Neural progenitor cell (in vitro differentiated cells): Measurements from ENCODE around the gene IQSEC1. TPM values are rescaled to one million over a fixed set of nuclear protein-coding genes. Genes with fewer than 3 reads are reported as not detected.

Experiments
- DNase-seq: peaks from one replicate; pipeline ENCODE4 v3.0.0-alpha.2; 2016; ENCODE audit warnings: low spot score
- H2AFZ ChIP-seq: fragments of 200-600 bp; sonication (generic); replicated peaks from 2 replicates; pipeline ENCODE4 v1.6.1; 2016; ENCODE audit warnings: antibody characterized with exemption
- H3F3A ChIP-seq: fragments of 200-600 bp; sonication (generic); 2 replicates; pipeline ENCODE4 v1.6.1; 2016; ENCODE audit warnings: antibody characterized with exemption, low read depth
- H3K27ac ChIP-seq: fragments of 200-600 bp; sonication (generic); 2 replicates; pipeline ENCODE4 v1.5.1; 2016; ENCODE audit warnings: mild to moderate bottlenecking
- H3K27me3 ChIP-seq: fragments of 200-600 bp; sonication (generic); 2 replicates; pipeline ENCODE4 v1.6.1; 2016; ENCODE audit warnings: mild to moderate bottlenecking, moderate library complexity
- H3K36me3 ChIP-seq: fragments of 200-600 bp; sonication (generic); 2 replicates; pipeline ENCODE4 v1.5.1; 2016
- H3K4me1 ChIP-seq: fragments of 200-600 bp; sonication (generic); 2 replicates; pipeline ENCODE4 v1.6.1; 2016; ENCODE audit warnings: mixed run types
- H3K4me2 ChIP-seq: fragments of 200-600 bp; sonication (generic); 2 replicates; pipeline ENCODE4 v1.6.1; 2016
- H3K4me3 ChIP-seq: fragments of 200-600 bp; sonication (generic); 2 replicates; pipeline ENCODE4 v1.5.1; 2016
- H3K79me2 ChIP-seq: fragments of 200-600 bp; sonication (generic); 2 replicates; pipeline ENCODE4 v1.6.1; 2016; ENCODE audit warnings: low read depth
- H3K9ac ChIP-seq: fragments of 200-600 bp; sonication (generic); 2 replicates; pipeline ENCODE4 v1.6.1; 2016
- H3K9me3 ChIP-seq: fragments of 200-600 bp; sonication (generic); 2 replicates; pipeline ENCODE4 v1.5.1; 2016; ENCODE audit warnings: low read depth
- H4K20me1 ChIP-seq: fragments of 200-600 bp; sonication (generic); 2 replicates; pipeline ENCODE4 v1.6.1; 2016; ENCODE audit warnings: low read depth
- H3K27ac Mint-ChIP-seq: 3 replicates; pipeline ENCODE4 v1.8.0; 2021; ENCODE audit warnings: mixed read lengths
- H3K27me3 Mint-ChIP-seq: 2 replicates; pipeline ENCODE4 v1.8.0; 2022; ENCODE audit warnings: low read depth, mild to moderate bottlenecking, inconsistent platforms, moderate library complexity, mixed read lengths; ENCODE audit not compliant: insufficient read depth
- H3K36me3 Mint-ChIP-seq: 3 replicates; pipeline ENCODE4 v1.8.0; 2021; ENCODE audit warnings: mixed read lengths
- H3K4me1 Mint-ChIP-seq: 3 replicates; pipeline ENCODE4 v1.8.0; 2021; ENCODE audit warnings: mixed read lengths
- H3K4me3 Mint-ChIP-seq: 3 replicates; pipeline ENCODE4 v1.8.0; 2021; ENCODE audit warnings: mild to moderate bottlenecking, moderate library complexity, mixed read lengths
- H3K9me3 Mint-ChIP-seq: 3 replicates; pipeline ENCODE4 v1.8.0; 2020; ENCODE audit warnings: mixed read lengths
- CTCF ChIP-seq: fragments of 200-600 bp; sonication (generic); IDR thresholded peaks from 2 replicates; pipeline ENCODE4 v1.5.1; 2017; ENCODE audit warnings: antibody characterized with exemption, mild to moderate bottlenecking
- EZH2 ChIP-seq: fragments of 200-600 bp; sonication (generic); IDR thresholded peaks from 2 replicates; pipeline ENCODE4 v1.6.1; 2017; ENCODE audit warnings: antibody characterized with exemption, mild to moderate bottlenecking, moderate library complexity
- EZH2phosphoT487 ChIP-seq: fragments of 200-600 bp; sonication (generic); IDR thresholded peaks from 2 replicates; pipeline ENCODE4 v1.6.1; 2017; ENCODE audit warnings: antibody characterized with exemption
- total RNA-seq: library from RNA; depleted of rRNA; stranded (reverse); fragments of >200 nt; gene quantifications from 2 replicates; pipeline ENCODE4 v1.2.3, GENCODE V29; 2015; ENCODE audit warnings: low replicate concordance

Gene IQSEC1
- total RNA-seq, 1 donor from 2014 or later: 8.9 TPM

- Mint-ChIP-seq H3K9me3 (no peaks in the 10 kb centered on the region), H3K4me3 (no peak overlapping the region), H3K36me3 (no peaks in the 10 kb centered on the region), H3K4me1 (peaks cover 35% of the 10 kb centered on the region), H3K27ac (no peak overlapping the region), H3K27me3 (peaks cover 19% of the 10 kb centered on the region)
- Histone ChIP-seq H3K9me3 (no peaks in the 10 kb centered on the region), H3K27ac (no peak overlapping the region), H3K36me3 (no peaks in the 10 kb centered on the region), H3K9ac (no peak overlapping the region), H3K79me2 (no peaks in the 10 kb centered on the region), H2AFZ (no peak overlapping the region), H3F3A (peaks cover 4% of the 10 kb centered on the region), H3K27me3 (peaks cover 3% of the 10 kb centered on the region), H4K20me1 (no peaks in the 10 kb centered on the region), H3K4me2 (no peak overlapping the region), H3K4me3 (no peak overlapping the region), H3K4me1 (peaks cover 10% of the 10 kb centered on the region)
- TF ChIP-seq CTCF: no peak
- no peak for TF ChIP-seq EZH2phosphoT487
- no peak for TF ChIP-seq EZH2
- DNase-seq: no peak
Measured at GRCh38 chr3:13066834-13067233, 6.4 kb downstream of the IQSEC1 start.

GRCh38 chr3:13066236-13066635 is 7.0 kb downstream of the IQSEC1 start:
- H3K79me2 ChIP-seq: no peaks in the 10 kb centered on the region
- H3K27ac ChIP-seq: no peak overlapping the region
- no peaks in the 10 kb centered on the region for H3K36me3 ChIP-seq
- no peak for DNase-seq
- H3F3A ChIP-seq: peaks cover 4% of the 10 kb centered on the region
- no peak overlapping the region for H3K4me2 ChIP-seq
- no peak overlapping the region for H2AFZ ChIP-seq
- Mint-ChIP-seq H3K27me3 (peaks cover 17% of the 10 kb centered on the region), H3K4me1 (peaks cover 32% of the 10 kb centered on the region), H3K4me3 (no peak overlapping the region), H3K27ac (peak overlapping the region; percentile 50), H3K36me3 (no peaks in the 10 kb centered on the region), H3K9me3 (no peaks in the 10 kb centered on the region)
- H3K9me3 ChIP-seq: no peaks in the 10 kb centered on the region
- no peak for TF ChIP-seq EZH2phosphoT487
- TF ChIP-seq EZH2: no peak
- no peak for TF ChIP-seq CTCF
- H3K4me1 ChIP-seq: peaks cover 10% of the 10 kb centered on the region
- no peaks in the 10 kb centered on the region for H4K20me1 ChIP-seq
- no peak overlapping the region for H3K4me3 ChIP-seq
- no peak overlapping the region for H3K9ac ChIP-seq
- no peaks in the 10 kb centered on the region for H3K27me3 ChIP-seq

GRCh38 chr3:13065727-13066126 is 7.5 kb downstream of the IQSEC1 start:
- no peak overlapping the region for H2AFZ ChIP-seq
- no peaks in the 10 kb centered on the region for H3K27me3 ChIP-seq
- peaks cover 6% of the 10 kb centered on the region for H3K4me1 ChIP-seq
- H4K20me1 ChIP-seq: no peaks in the 10 kb centered on the region
- H3K9me3 ChIP-seq: no peaks in the 10 kb centered on the region
- Mint-ChIP-seq H3K4me3 (no peak overlapping the region), H3K4me1 (peaks cover 28% of the 10 kb centered on the region), H3K27ac (no peak overlapping the region), H3K36me3 (no peaks in the 10 kb centered on the region), H3K9me3 (no peaks in the 10 kb centered on the region), H3K27me3 (peaks cover 15% of the 10 kb centered on the region)
- no peak overlapping the region for H3K4me3 ChIP-seq
- no peaks in the 10 kb centered on the region for H3K79me2 ChIP-seq
- H3K9ac ChIP-seq: no peak overlapping the region
- no peaks in the 10 kb centered on the region for H3K36me3 ChIP-seq
- no peak for DNase-seq
- peaks cover under 1% of the 10 kb centered on the region for H3F3A ChIP-seq
- TF ChIP-seq EZH2phosphoT487 (no peak), CTCF (no peak)
- no peak overlapping the region for H3K27ac ChIP-seq
- H3K4me2 ChIP-seq: no peak overlapping the region
